ENCODE data around the gene TXNDC5.

GRCh38 chr6:7880718-7881107, 29.9 kb downstream of the TXNDC5 start:
- no peak for TF ChIP-seq CTCF (IDR thresholded peaks at IDR 0.05; ENCODE audit: low read depth, low read length, missing input control)
- TF ChIP-seq TAF1 (conservative IDR thresholded peaks at IDR 0.05), result no peak
- no peak for TF ChIP-seq MAX (IDR thresholded peaks at IDR 0.05)
- no peak for TF ChIP-seq RAD21 (IDR thresholded peaks at IDR 0.05)
- no peak for TF ChIP-seq EGR1 (IDR thresholded peaks at IDR 0.05; ENCODE audit: low read depth in 2 of 2)
- no peak for TF ChIP-seq ZBTB33 (IDR thresholded peaks at IDR 0.05)
- no peak for TF ChIP-seq SP1 (IDR thresholded peaks at IDR 0.05)
- no peak for TF ChIP-seq GABPA (IDR thresholded peaks at IDR 0.05 in 1 of 2, conservative IDR thresholded peaks at IDR 0.05 in 1 of 2)
- no peak for TF ChIP-seq FOXA1 (IDR thresholded peaks at IDR 0.05)
- no peak for TF ChIP-seq REST (IDR thresholded peaks at IDR 0.05)

All from liver (tissue), 3 donors.